LNCaP clone FGC (cell line): Measurements from ENCODE around the gene GCC2.

Experiments
- DNase-seq: peaks from one replicate; pipeline ENCODE4 v3.0.0-alpha.2; 2011; ENCODE audit warnings: low read depth
- H3K4me3 ChIP-seq: 2 replicates; pipeline ENCODE4 v1.5.1; 2011; ENCODE audit warnings: mild to moderate bottlenecking, low read depth, low read length, control low read depth
- CTCF ChIP-seq: IDR thresholded peaks from 2 replicates; pipeline ENCODE4 v1.5.1; 2012; ENCODE audit warnings: mild to moderate bottlenecking; ENCODE audit not compliant: control insufficient read depth, insufficient read depth; ENCODE audit errors: extremely low read depth

Gene GCC2

DNA sequence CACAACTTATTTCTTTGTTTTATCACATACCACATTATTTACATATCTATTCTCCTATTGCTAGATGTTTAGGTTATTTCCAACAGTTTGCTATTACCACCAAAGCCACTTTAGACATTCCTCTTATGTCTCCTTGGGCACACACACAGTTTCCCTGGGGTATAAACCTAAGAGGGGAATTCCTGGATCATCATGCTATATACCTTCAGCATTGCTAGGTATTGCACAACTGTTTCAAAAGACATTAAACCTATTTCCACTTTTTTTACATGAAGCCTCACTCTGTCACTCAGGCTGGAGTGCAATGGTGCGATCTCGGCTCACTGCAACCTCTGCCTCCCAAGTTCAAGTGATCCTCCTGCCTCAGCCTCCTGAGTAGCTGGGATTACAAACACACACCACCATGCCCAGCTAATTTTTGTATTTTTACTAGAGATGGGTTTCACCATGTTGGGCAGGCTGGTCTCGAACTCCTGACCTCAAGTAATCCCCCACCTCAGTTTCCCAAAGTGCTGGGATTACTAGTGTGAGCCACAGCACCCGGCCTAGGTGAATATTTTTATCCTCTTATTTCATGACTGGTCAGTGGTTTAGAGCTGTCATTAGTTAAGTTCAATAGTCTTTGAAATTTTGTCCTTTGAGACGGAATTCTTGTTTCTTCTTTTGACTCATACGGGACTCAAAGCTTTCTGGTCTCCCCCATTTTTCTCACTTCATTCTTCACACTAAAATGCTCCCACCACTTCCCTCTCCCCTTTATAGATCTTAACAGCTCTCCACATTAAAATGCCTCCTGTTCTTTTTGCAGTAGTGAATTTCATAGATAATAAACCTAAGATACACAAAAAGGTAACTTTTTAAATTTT is 40.9 kb upstream of the GCC2 start:
- TF ChIP-seq CTCF, result no peak
- no peak for DNase-seq
- no peak overlapping the region for H3K4me3 ChIP-seq

DNA sequence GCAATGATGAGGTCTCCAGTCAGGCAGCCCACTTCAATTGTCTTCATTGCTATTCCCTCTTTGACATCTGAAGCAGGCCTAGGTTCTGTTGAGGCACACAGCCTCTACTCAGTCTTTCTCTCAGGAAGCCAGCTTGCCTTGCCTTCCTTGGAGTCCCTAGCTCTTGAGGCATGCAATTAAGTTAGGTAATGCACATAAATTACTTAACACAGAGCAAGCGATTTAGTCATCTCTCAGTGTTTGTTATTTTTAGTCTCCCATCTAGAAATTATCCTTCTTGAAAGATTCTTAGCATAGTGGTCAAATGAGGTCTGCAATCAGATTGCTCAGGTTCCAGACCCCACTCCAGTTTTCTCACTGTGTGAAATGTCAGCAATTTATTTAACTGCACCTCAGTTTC is 39.2 kb upstream of the GCC2 start:
- TF ChIP-seq CTCF, result no peak
- H3K4me3 ChIP-seq, result no peak overlapping the region

DNA sequence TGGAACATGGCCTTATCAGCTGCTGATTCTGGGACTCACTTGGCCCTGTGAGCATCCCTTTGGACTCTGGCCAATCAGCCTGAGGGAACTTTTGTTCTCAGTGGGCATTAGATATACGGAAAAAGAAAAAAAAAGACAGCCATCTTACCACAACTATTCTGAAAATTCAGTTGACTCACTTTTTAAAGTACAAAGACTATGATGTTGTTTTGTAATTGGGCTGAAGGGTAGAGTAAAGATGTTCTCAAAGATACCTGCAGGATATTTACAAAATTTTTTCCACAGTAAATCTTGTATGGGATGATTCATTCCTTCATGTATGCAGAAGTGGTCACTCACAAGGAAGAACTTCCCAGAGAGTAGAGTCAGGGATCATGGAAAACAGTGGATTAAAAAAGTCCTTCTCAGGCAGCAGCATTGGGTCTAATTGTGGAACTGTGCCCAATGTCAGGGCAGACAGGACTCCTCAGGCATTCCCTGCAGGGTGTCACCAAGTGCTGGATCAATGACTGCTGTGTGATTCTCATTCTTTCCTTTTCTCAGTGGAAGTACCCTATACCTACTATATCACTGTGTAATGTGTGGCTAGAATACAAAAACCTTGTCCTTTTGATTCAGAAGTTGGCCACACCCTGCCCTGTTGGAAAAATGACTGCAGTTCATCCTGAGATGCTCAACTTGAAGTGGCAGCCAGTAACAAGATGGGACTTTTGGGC is 35.9 kb upstream of the GCC2 start:
- H3K4me3 ChIP-seq, result no peak overlapping the region
- no peak for DNase-seq
- TF ChIP-seq CTCF, result no peak

More for the DNA sequence above, 39.2 kb upstream of the GCC2 start:
- DNase-seq, result no peak

GRCh38 chr2:108413711-108414095 is 35.3 kb upstream of the GCC2 start:
- H3K4me3 ChIP-seq, result no peak overlapping the region
- DNase-seq, result no peak
- TF ChIP-seq CTCF, result no peak

GRCh38 chr2:108414256-108414876 is 34.6 kb upstream of the GCC2 start:
- H3K4me3 ChIP-seq, result no peak overlapping the region

GRCh38 chr2:108414945-108415344 is 34.1 kb upstream of the GCC2 start:
- DNase-seq, result no peak
- no peak for TF ChIP-seq CTCF
- no peak overlapping the region for H3K4me3 ChIP-seq

More at GRCh38 chr2:108414256-108414876, 34.6 kb upstream of the GCC2 start:
- TF ChIP-seq CTCF, result no peak
- DNase-seq, result no peak
